Thymus (tissue), 11 donors: ENCODE data around the gene PPP2R2B. TPM values are rescaled to one million over a fixed set of nuclear protein-coding genes. Genes with fewer than 3 reads are reported as not detected.

ENCODE experiments used
- DNase-seq, 9 donors: peaks; one replicate each; pipeline ENCODE4 v3.0.0-alpha.2; 2013; ENCODE audit warnings: low spot score in 9 of 9, low read depth in 6 of 9, missing footprints in 1 of 9
- H3K27ac ChIP-seq, 2 donors: one replicate each; pipeline ENCODE4 v1.5.1; 2013; ENCODE audit warnings: control low read depth in 1 of 2, low read depth in 1 of 2, low read length in 1 of 2, mild to moderate bottlenecking in 1 of 2, moderate library complexity in 1 of 2
- H3K27me3 ChIP-seq, 2 donors: one replicate each; pipeline ENCODE4 v1.5.1; 2013; ENCODE audit warnings: low read length in 1 of 2; ENCODE audit not compliant: control insufficient read depth in 2 of 2, insufficient read depth in 1 of 2
- H3K36me3 ChIP-seq, 2 donors: one replicate each; pipeline ENCODE4 v1.5.1; 2013; ENCODE audit warnings: low read length in 1 of 2, mild to moderate bottlenecking in 1 of 2, moderate library complexity in 1 of 2; ENCODE audit not compliant: control insufficient read depth in 2 of 2, insufficient read depth in 2 of 2
- H3K4me1 ChIP-seq, 2 donors: one replicate each; pipeline ENCODE4 v1.5.1; 2013; ENCODE audit warnings: low read length in 2 of 2; ENCODE audit not compliant: control insufficient read depth in 2 of 2, insufficient read depth in 2 of 2
- H3K4me3 ChIP-seq, 2 donors: one replicate each; pipeline ENCODE4 v1.5.1; 2013; ENCODE audit warnings: low read length in 2 of 2, control low read depth in 1 of 2, mild to moderate bottlenecking in 1 of 2
- H3K9me3 ChIP-seq, 2 donors: one replicate each; pipeline ENCODE4 v1.5.1; 2013; ENCODE audit warnings: low read length in 1 of 2, mild to moderate bottlenecking in 1 of 2; ENCODE audit not compliant: control insufficient read depth in 2 of 2, insufficient read depth in 1 of 2
- WGBS: extraction: QIAGEN DNeasy Blood & Tissue Kit; methylation state at CpG from one replicate; pipeline ENCODE4 v1.1.7; 2013; 5-methylcytosine and 5-hydroxymethylcytosine counted together
- polyA plus RNA-seq: library from polyadenylated mRNA; stranded (reverse); fragments of 200-250 nt; gene quantifications from one replicate; pipeline ENCODE4 v1.2.3, GENCODE V29; 2013
- total RNA-seq: library from RNA; stranded (reverse); fragments of 120-200 nt; gene quantifications from one replicate; pipeline ENCODE4 v1.2.4, GENCODE V29; 2013
- donor health status: healthy.

Gene PPP2R2B
- total and polyA plus RNA-seq, 2 donors, result 1.9 to 3.2 TPM

DNA sequence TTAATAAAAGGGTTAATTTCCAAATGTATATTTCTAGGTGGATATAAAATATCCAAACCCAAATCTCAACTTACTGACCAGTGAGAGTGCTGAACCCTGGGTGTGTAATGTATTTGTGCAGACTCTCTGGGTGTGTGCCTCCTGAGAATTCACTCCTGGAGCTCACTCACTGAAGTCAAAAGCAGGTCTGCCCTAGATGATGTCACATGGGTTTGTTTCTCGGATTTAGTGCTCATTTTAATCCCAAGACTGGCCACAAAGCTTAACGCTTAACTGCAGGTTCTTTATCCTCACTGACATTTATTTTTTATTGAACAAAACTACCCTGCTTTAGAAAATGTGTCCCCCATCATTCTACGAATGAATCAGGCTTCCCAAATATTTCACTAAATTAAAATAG, 179.4 kb downstream of the PPP2R2B start:
- WGBS, result 93% methylated on average over 3 of the region's 3 CpGs
- Histone ChIP-seq H3K4me1 (no peaks in the 10 kb centered on the region), H3K36me3 (no peaks in the 10 kb centered on the region), H3K27me3 (no peaks in the 10 kb centered on the region), H3K9me3 (no peaks in the 10 kb centered on the region), H3K27ac (no peak overlapping the region), H3K4me3 (no peak overlapping the region)
- no peak for DNase-seq

- no peak overlapping the region for H3K27ac ChIP-seq
- no peak overlapping the region for H3K4me3 ChIP-seq
- WGBS, result 97% methylated on average over 1 of the region's 1 CpG
- no peaks in the 10 kb centered on the region for H3K9me3 ChIP-seq
- H3K4me1 ChIP-seq, result no peaks in the 10 kb centered on the region
- DNase-seq, result no peak
- no peaks in the 10 kb centered on the region for H3K27me3 ChIP-seq
- no peaks in the 10 kb centered on the region for H3K36me3 ChIP-seq
Observed at GRCh38 chr5:146698651-146699050, 179.9 kb downstream of the PPP2R2B start.

- H3K36me3 ChIP-seq, result no peaks in the 10 kb centered on the region
- H3K4me1 ChIP-seq, result no peaks in the 10 kb centered on the region
- no peak overlapping the region for H3K4me3 ChIP-seq
- no peak overlapping the region for H3K27ac ChIP-seq
- no peaks in the 10 kb centered on the region for H3K27me3 ChIP-seq
- H3K9me3 ChIP-seq, result no peaks in the 10 kb centered on the region
- DNase-seq, result no peak
Observed at GRCh38 chr5:146697211-146697610, 181.3 kb downstream of the PPP2R2B start.

DNA sequence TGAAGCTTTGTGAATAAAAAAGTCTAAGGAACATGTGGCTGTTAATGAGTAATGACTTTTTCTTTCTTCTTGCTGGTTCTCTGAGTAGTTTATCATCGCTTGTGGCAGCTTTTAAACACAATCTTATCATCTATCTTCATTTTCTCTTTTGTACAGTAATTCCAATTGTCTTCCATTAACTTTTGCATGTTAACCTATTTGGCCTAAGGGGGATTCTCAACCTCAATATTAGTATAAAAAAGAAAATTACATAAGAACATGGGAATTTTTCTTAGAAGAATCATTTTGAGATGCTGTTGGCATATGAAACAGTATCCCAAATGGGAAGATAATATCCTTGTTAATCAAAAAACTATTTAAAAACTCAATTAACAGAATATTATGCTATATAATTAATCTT, 182.9 kb downstream of the PPP2R2B start:
- no peaks in the 10 kb centered on the region for H3K27me3 ChIP-seq
- WGBS, result 92% methylated on average over 1 of the region's 1 CpG
- H3K27ac ChIP-seq, result no peak overlapping the region

GRCh38 chr5:146690880-146691355, 187.6 kb downstream of the PPP2R2B start:
- H3K4me3 ChIP-seq, result no peak overlapping the region
- H3K9me3 ChIP-seq, result no peaks in the 10 kb centered on the region
- H3K36me3 ChIP-seq, result no peaks in the 10 kb centered on the region
- DNase-seq, result no peak
- WGBS, result 96% methylated on average over 6 of the region's 6 CpGs
- H3K4me1 ChIP-seq, result no peaks in the 10 kb centered on the region
- no peaks in the 10 kb centered on the region for H3K27me3 ChIP-seq
- H3K27ac ChIP-seq, result no peak overlapping the region

More for the DNA sequence above, 182.9 kb downstream of the PPP2R2B start:
- no peak overlapping the region for H3K4me3 ChIP-seq
- no peaks in the 10 kb centered on the region for H3K4me1 ChIP-seq
- H3K36me3 ChIP-seq, result no peaks in the 10 kb centered on the region
- H3K9me3 ChIP-seq, result no peaks in the 10 kb centered on the region
- DNase-seq, result no peak

DNA sequence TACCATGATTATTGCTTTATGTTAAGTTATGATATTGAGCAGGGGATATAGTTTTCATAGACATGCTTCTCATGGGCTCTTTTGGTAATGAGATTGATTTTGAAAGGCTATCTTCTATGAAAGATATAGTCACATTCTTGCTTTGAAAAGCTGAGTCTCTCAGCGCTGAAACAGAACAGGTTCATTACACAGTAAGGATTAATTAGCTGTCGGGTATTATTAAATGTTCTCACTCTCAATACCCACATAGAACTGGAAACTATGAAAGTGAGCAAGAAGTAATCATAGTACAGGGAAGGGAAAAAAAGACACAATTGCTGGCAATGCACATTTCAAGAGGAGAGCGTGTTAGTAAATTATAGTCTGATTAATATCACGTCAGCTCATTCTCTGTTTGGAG, 190.9 kb downstream of the PPP2R2B start:
- Histone ChIP-seq H3K4me1 (no peaks in the 10 kb centered on the region), H3K36me3 (no peaks in the 10 kb centered on the region), H3K27ac (no peak overlapping the region), H3K4me3 (no peak overlapping the region), H3K27me3 (no peaks in the 10 kb centered on the region), H3K9me3 (no peaks in the 10 kb centered on the region)
- no peak for DNase-seq
- WGBS, result 98% methylated on average over 4 of the region's 4 CpGs

- Histone ChIP-seq H3K4me1 (no peaks in the 10 kb centered on the region), H3K4me3 (no peak overlapping the region), H3K27me3 (no peaks in the 10 kb centered on the region), H3K27ac (no peak overlapping the region), H3K36me3 (no peaks in the 10 kb centered on the region), H3K9me3 (no peaks in the 10 kb centered on the region)
- DNase-seq, result no peak
- WGBS, result 94% methylated on average over 5 of the region's 5 CpGs
Observed at GRCh38 chr5:146683861-146684260, 194.7 kb downstream of the PPP2R2B start.

DNA sequence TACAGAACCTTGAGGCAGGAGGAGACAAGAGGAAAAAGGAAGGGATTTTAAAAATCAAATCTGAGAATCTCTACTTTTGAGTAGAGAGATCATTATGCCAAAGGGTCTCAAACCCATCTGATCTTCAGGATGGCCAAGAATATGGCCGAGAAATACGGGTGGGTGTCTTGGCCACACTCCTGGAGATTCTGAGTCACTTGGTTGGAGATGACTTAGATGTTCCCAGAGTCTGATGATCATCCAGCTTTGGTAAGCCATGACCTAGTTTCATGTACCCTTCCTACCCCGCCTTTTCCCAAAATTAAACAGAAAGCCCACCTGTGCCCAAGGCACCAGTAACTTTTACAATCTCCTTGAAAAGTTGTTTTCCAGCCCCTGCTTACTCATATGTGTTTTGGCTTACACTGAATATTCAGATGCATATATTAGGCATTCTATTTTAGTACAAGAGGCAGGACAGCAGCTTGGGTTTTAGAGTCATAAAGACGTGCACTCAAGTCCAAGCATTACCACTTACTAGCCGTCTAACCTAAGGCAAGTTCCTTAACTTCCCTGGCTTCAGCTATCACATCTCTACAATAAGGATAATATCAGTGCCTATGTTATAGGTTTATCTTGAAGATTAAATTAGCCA, 195.5 kb downstream of the PPP2R2B start:
- no peaks in the 10 kb centered on the region for H3K27me3 ChIP-seq
- 94% methylated on average over 5 of the region's 5 CpGs for WGBS
- no peak overlapping the region for H3K4me3 ChIP-seq
- H3K36me3 ChIP-seq, result no peaks in the 10 kb centered on the region
- H3K9me3 ChIP-seq, result no peaks in the 10 kb centered on the region
- no peak for DNase-seq
- no peaks in the 10 kb centered on the region for H3K4me1 ChIP-seq
- no peak overlapping the region for H3K27ac ChIP-seq

- H3K4me1 ChIP-seq, result no peaks in the 10 kb centered on the region
- 75% methylated on average over 2 of the region's 2 CpGs for WGBS
- no peaks in the 10 kb centered on the region for H3K27me3 ChIP-seq
- H3K4me3 ChIP-seq, result no peak overlapping the region
- peak overlapping the region in 1 of 2 donors; percentile 52 for H3K27ac ChIP-seq
- H3K36me3 ChIP-seq, result no peaks in the 10 kb centered on the region
- H3K9me3 ChIP-seq, result no peaks in the 10 kb centered on the region
- peak in 1 of 9 donors; percentile 2 for DNase-seq
Observed at GRCh38 chr5:146681585-146682105, 196.9 kb downstream of the PPP2R2B start.
